Endothelial cell (in vitro differentiated cells): Measurements from ENCODE around the gene AIFM1. TPM values are rescaled to one million over a fixed set of nuclear protein-coding genes. Genes with fewer than 3 reads are reported as not detected.
A peak's percentile ranks its signal among the peaks of the same experiment; 100 is the strongest.

Experiments used
- DNase-seq: peaks from one replicate; pipeline ENCODE4 v3.0.0; 2021; ENCODE audit warnings: low spot score
- H3K27ac Mint-ChIP-seq: one replicate; pipeline ENCODE4 v1.8.0; 2021; ENCODE audit warnings: mixed read lengths, inconsistent platforms; ENCODE audit not compliant: unreplicated experiment
- H3K27me3 Mint-ChIP-seq: one replicate; pipeline ENCODE4 v1.8.0; 2021; ENCODE audit warnings: mild to moderate bottlenecking, moderate library complexity, mixed read lengths, inconsistent platforms; ENCODE audit not compliant: unreplicated experiment
- H3K36me3 Mint-ChIP-seq: one replicate; pipeline ENCODE4 v1.8.0; 2021; ENCODE audit warnings: mild to moderate bottlenecking, low read depth, mixed read lengths, inconsistent platforms; ENCODE audit not compliant: unreplicated experiment
- H3K4me1 Mint-ChIP-seq: one replicate; pipeline ENCODE4 v1.8.0; 2021; ENCODE audit warnings: mild to moderate bottlenecking, mixed read lengths, inconsistent platforms; ENCODE audit not compliant: unreplicated experiment
- H3K4me3 Mint-ChIP-seq: one replicate; pipeline ENCODE4 v1.8.0; 2021; ENCODE audit warnings: mild to moderate bottlenecking, mixed read lengths, inconsistent platforms; ENCODE audit not compliant: unreplicated experiment
- H3K9me3 Mint-ChIP-seq: one replicate; pipeline ENCODE4 v1.8.0; 2021; ENCODE audit warnings: mixed read lengths, inconsistent platforms; ENCODE audit not compliant: unreplicated experiment
- total RNA-seq: library from RNA; stranded (reverse); fragmentation: NEBNext Ultra II Directional; extraction: Animal tissue kit (Norgen Biotek cat#: 25700); gene quantifications from one replicate; pipeline ENCODE4 v1.2.1, GENCODE V29; 2021; ENCODE audit not compliant: unreplicated experiment
- TF ChIP-seq, protein P1 (sequence below): fragments of 200-600 bp; sonication (generic); IDR thresholded peaks from one replicate; pipeline ENCODE4 v1.5.0; 2021; ENCODE audit warnings: antibody characterized with exemption; ENCODE audit not compliant: unreplicated experiment

The AIFM1 gene
- total RNA-seq, 1 donor from 2014 or later, result 39.9 TPM

DNA sequence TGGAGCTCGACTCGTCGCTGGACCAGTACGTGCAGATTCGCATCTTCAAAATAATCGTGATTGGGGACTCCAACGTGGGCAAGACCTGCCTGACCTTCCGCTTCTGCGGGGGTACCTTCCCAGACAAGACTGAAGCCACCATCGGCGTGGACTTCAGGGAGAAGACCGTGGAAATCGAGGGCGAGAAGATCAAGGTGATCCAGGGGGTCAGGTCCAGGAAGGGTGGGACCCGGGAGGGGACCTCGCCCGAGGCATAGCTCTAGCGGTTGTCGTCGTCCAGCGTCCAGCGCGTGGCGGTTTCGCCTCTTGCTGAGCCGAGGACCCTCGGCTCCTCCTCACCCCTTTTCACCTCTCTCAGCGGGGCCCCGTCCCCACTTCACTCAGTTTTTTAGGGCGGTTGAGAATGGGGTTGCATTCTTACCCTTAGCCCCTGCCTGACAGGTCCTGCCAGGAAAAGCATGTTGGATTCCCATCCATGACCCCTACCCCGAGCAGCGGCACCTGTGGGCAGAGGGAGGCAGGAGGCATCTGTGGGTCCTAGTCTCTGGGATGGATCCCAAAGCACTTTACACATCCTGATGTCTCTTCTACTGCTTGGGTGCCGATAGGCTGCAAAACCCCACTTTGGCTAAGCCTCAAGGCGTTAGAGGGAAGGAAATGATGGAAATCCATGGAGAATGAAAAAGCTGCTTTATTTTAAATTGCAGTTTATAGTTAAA lies 6.6 kb upstream of the AIFM1 start:
- TF ChIP-seq, protein P1, sequence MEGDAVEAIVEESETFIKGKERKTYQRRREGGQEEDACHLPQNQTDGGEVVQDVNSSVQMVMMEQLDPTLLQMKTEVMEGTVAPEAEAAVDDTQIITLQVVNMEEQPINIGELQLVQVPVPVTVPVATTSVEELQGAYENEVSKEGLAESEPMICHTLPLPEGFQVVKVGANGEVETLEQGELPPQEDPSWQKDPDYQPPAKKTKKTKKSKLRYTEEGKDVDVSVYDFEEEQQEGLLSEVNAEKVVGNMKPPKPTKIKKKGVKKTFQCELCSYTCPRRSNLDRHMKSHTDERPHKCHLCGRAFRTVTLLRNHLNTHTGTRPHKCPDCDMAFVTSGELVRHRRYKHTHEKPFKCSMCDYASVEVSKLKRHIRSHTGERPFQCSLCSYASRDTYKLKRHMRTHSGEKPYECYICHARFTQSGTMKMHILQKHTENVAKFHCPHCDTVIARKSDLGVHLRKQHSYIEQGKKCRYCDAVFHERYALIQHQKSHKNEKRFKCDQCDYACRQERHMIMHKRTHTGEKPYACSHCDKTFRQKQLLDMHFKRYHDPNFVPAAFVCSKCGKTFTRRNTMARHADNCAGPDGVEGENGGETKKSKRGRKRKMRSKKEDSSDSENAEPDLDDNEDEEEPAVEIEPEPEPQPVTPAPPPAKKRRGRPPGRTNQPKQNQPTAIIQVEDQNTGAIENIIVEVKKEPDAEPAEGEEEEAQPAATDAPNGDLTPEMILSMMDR, result no peak
- peaks cover 25% of the 10 kb centered on the region for H3K4me1 Mint-ChIP-seq
- H3K4me3 Mint-ChIP-seq, result peak overlapping the region; percentile 79
- DNase-seq, result no peak
- H3K27ac Mint-ChIP-seq, result no peak overlapping the region
- H3K36me3 Mint-ChIP-seq, result no peaks in the 10 kb centered on the region
- H3K9me3 Mint-ChIP-seq, result no peaks in the 10 kb centered on the region
- H3K27me3 Mint-ChIP-seq, result peaks cover 3% of the 10 kb centered on the region

DNA sequence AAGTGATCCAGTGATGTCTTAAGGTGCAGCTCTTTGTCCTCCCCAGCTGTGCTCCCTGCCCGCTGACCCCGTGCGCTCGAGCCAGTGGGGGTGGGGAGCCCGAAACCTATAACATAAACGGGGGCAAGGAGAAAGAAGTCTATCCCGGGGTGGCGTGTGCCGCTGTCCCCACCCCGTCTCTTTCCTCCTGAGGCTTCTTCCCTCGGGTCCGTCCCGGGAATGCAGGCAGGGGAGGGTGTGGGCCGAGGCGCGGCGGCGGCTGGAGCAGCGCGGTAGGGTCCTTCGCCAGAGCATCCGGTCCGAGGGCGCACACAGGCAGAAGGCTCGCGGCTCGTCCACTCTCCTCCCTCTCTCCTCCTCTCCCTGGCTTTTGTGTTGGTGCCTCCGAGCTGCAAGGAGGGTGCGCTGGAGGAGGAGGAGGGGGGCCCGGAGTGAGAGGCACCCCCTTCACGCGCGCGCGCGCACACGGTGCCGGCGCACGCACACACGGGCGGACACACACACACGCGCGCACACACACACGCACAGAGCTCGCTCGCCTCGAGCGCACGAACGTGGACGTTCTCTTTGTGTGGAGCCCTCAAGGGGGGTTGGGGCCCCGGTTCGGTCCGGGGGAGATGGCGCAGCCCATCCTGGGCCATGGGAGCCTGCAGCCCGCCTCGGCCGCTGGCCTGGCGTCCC lies 5.9 kb upstream of the AIFM1 start, which contains the start of gene RAB33A:
RAB33A (plus strand) TSS at position 517 of the 681 bp plus-strand sequence; CDS start at position 618, 101 bp downstream.
- peak; percentile 29 for DNase-seq
- peaks cover 5% of the 10 kb centered on the region for H3K27me3 Mint-ChIP-seq
- TF ChIP-seq, protein P1, result no peak
- no peaks in the 10 kb centered on the region for H3K9me3 Mint-ChIP-seq
- H3K27ac Mint-ChIP-seq, result no peak within 1 kb of the TSS
- H3K4me3 Mint-ChIP-seq, result peak within 1 kb of the TSS; percentile 87
- peaks cover 30% of the 10 kb centered on the region for H3K4me1 Mint-ChIP-seq
- H3K36me3 Mint-ChIP-seq, result no peaks in the 10 kb centered on the region

DNA sequence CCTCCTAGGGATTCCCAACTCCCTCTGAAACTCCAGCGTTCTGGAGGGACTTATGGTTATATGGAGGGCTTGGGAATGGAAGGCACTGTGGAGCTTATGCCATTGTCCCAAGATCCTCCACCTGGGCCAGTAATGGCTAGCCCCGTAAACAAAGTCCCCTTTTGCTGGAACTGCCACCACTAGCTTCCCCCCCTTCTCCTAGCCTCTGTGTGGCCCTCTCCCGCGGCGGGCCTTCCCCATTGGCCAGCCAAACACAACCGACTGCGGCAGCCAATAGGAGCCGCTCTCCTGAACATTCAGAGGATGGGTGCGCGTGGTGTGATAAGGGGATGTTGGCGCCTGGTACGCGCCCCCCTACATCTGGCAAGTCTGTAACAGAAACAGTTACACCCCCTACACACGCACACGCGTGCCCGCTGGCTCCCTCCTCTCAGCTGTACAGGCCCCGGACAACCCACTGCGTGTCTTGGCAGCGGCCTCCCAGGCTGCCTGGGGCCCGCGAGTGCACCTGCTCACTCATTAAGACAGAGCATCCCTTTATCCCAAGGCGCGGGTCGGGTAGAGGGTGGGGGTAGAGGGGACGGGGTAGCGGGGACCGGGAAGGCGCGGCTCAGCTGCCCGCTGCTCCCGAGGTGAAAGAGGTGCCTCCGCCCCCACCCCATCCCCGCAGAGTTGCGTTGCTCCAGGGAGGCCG lies 5.3 kb upstream of the AIFM1 start:
- Mint-ChIP-seq H3K9me3 (no peaks in the 10 kb centered on the region), H3K36me3 (no peaks in the 10 kb centered on the region), H3K27me3 (peaks cover 5% of the 10 kb centered on the region), H3K27ac (no peak overlapping the region), H3K4me3 (peak overlapping the region; percentile 87), H3K4me1 (peaks cover 29% of the 10 kb centered on the region)
- TF ChIP-seq, protein P1, result no peak
- DNase-seq, result peak; percentile 19

DNA sequence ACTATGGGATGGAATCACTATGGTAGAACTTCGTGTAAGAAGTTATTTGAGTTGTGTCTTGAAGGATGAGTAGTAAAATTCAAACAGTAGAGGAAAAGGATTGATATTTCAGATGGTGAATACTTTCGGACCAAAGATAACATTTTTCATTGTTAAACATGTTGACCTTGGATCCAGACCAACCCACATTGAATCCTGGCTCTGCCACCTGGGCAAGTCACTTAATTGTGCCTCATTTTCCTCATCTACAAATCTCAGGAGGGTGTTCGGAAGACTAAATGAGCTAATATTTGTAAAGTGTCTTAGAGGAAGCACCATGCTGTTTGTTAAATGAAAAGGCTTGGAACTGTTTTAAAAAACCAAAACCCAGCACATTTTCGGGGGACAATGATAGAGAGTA lies 1.4 kb upstream of the AIFM1 start:
- no peak for DNase-seq
- H3K36me3 Mint-ChIP-seq, result no peaks in the 10 kb centered on the region
- H3K27ac Mint-ChIP-seq, result peak overlapping the region; percentile 23
- TF ChIP-seq, protein P1, result no peak
- no peaks in the 10 kb centered on the region for H3K9me3 Mint-ChIP-seq
- peaks cover 11% of the 10 kb centered on the region for H3K4me1 Mint-ChIP-seq
- peaks cover 5% of the 10 kb centered on the region for H3K27me3 Mint-ChIP-seq
- H3K4me3 Mint-ChIP-seq, result peak overlapping the region; percentile 94

DNA sequence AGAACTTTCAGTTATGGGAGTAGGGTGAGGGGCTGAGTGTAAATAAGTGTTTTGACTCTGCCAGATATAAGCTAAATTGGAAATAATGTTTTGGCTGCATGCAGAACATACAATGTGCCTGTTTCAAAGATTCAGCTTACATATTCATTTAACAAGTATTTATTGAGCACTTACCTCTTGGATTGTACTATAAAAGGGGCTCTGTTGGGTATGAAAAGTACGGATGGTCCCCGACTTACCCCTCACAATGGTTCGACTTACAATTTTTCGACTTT lies 799 bp upstream of the AIFM1 start:
- Mint-ChIP-seq H3K4me3 (peak overlapping the region; percentile 94), H3K4me1 (peaks cover 11% of the 10 kb centered on the region), H3K27me3 (peaks cover 5% of the 10 kb centered on the region), H3K27ac (peak overlapping the region; percentile 93), H3K9me3 (no peaks in the 10 kb centered on the region), H3K36me3 (no peaks in the 10 kb centered on the region)
- TF ChIP-seq, protein P1, result no peak
- no peak for DNase-seq
